OCI-LY7 (cell line): Measurements from ENCODE around the gene PKD1. TPM values are rescaled to one million over a fixed set of nuclear protein-coding genes. Genes with fewer than 3 reads are reported as not detected.
"Not testable (repeated sequence)": the region's sequence is repeated elsewhere in the genome, so short reads cannot be mapped to it uniquely, and the experiment has no call there.

Source experiments
- BruUV-seq: library from RNA; stranded (reverse); fragments of 400-500 nt; replicated peaks from 2 replicates; lab custom pipeline; 2021; lab: Mats Ljungman, UMichigan
- CTCF ChIA-PET: fragments of 300-600 bp; sonication (Branson Sonifier 250); formaldehyde crosslinking; loops from one replicate; lab custom pipeline; 2022; ENCODE audit warnings: antibody characterized with exemption; ENCODE audit not compliant: unreplicated experiment; lab: Charles Lee
- POLR2A ChIA-PET: fragments of 300-600 bp; sonication (Branson Sonifier 250); formaldehyde crosslinking; loops from one replicate; lab custom pipeline; 2022; ENCODE audit warnings: antibody characterized with exemption; lab: Charles Lee
- DNase-seq: peaks from one replicate; pipeline ENCODE4 v3.0.0-alpha.2; 2015; ENCODE audit warnings: low spot score
- H2AFZ ChIP-seq: fragments of 200-600 bp; sonication (generic), shearing (Covaris generic); 2 replicates; pipeline ENCODE4 v1.6.1; 2014; ENCODE audit warnings: mild to moderate bottlenecking, antibody characterized with exemption, low read length, moderate library complexity
- H3K27ac ChIP-seq: fragments of 200-600 bp; sonication (generic); 2 replicates; pipeline ENCODE4 v1.5.1; 2014; ENCODE audit warnings: mixed run types, low read depth, mild to moderate bottlenecking, moderate library complexity, low read length, inconsistent platforms; ENCODE audit not compliant: poor library complexity, severe bottlenecking
- H3K36me3 ChIP-seq: fragments of 200-600 bp; sonication (generic); 2 replicates; pipeline ENCODE4 v1.6.1; 2014; ENCODE audit warnings: mild to moderate bottlenecking, antibody characterized with exemption, low read length, moderate library complexity, mixed read lengths; ENCODE audit not compliant: insufficient read depth
- H3K4me1 ChIP-seq: fragments of 200-600 bp; sonication (generic); 2 replicates; pipeline ENCODE4 v1.5.1; 2014; ENCODE audit warnings: mild to moderate bottlenecking, low read length; ENCODE audit not compliant: insufficient read depth, poor library complexity, severe bottlenecking
- H3K4me2 ChIP-seq: fragments of 200-600 bp; sonication (generic); 2 replicates; pipeline ENCODE4 v1.6.1; 2014; ENCODE audit warnings: mild to moderate bottlenecking, low read length
- H3K4me3 ChIP-seq: fragments of 200-600 bp; sonication (generic); 2 replicates; pipeline ENCODE4 v1.5.1; 2014; ENCODE audit warnings: mild to moderate bottlenecking, low read depth, low read length; ENCODE audit not compliant: poor library complexity, severe bottlenecking
- H3K79me2 ChIP-seq: fragments of 200-600 bp; sonication (generic); 2 replicates; pipeline ENCODE4 v1.6.1; 2016; ENCODE audit warnings: low read depth, mild to moderate bottlenecking, low read length, moderate library complexity, mixed read lengths; ENCODE audit not compliant: insufficient read depth
- H3K9me2 ChIP-seq: fragments of 200-600 bp; sonication (generic); 2 replicates; pipeline ENCODE4 v1.6.1; 2016; ENCODE audit warnings: mild to moderate bottlenecking, low read length, mixed read lengths; ENCODE audit not compliant: insufficient read depth
- H3K9me3 ChIP-seq: fragments of 200-600 bp; sonication (generic); 2 replicates; pipeline ENCODE4 v1.6.1; 2014; ENCODE audit warnings: mild to moderate bottlenecking, mixed run types, low read length, mixed read lengths
- H4K20me1 ChIP-seq: fragments of 200-600 bp; sonication (generic); 2 replicates; pipeline ENCODE4 v1.6.1; 2014; ENCODE audit warnings: mild to moderate bottlenecking, antibody characterized with exemption, low read length, moderate library complexity, mixed read lengths; ENCODE audit not compliant: insufficient read depth
- CTCF ChIP-seq: fragments of 200-600 bp; sonication (generic); conservative IDR thresholded peaks from 2 replicates; pipeline ENCODE4 v1.5.1; 2014; ENCODE audit warnings: mild to moderate bottlenecking, antibody characterized with exemption, low read length, moderate library complexity, mixed read lengths
- EZH2phosphoT487 ChIP-seq: fragments of 200-600 bp; sonication (generic); IDR thresholded peaks from 2 replicates; pipeline ENCODE4 v1.6.1; 2018; ENCODE audit warnings: low read depth, borderline replicate concordance, mild to moderate bottlenecking, mixed run types, antibody characterized with exemption, low read length, moderate library complexity, mixed read lengths
- intact Hi-C: fragments of 100-400 bp; cut with micrococcal nuclease; formaldehyde crosslinking; loops from one replicate; pipeline ENCODE4 v1.10.0; 2022; ENCODE audit not compliant: unreplicated experiment
- total RNA-seq, 2 experiments: library from RNA; depleted of rRNA in 1 of 2; stranded (reverse); fragments of >200 nt in 1 of 2; shearing (Covaris generic) in 1 of 2; gene quantifications; 2 replicates each; pipeline ENCODE4 v1.2.3, GENCODE V29; 2014 to 2022

Gene PKD1
- total RNA-seq, 2 experiments from 2014 or later: 87.4 to 112 TPM

GRCh38 chr16:2121853-2122252, 13.8 kb downstream of the PKD1 start:
- Histone ChIP-seq H3K27ac (no peak overlapping the region), H4K20me1 (no peaks in the 10 kb centered on the region), H3K9me3 (no peaks in the 10 kb centered on the region), H3K4me1 (no peaks in the 10 kb centered on the region), H3K4me3 (no peak overlapping the region), H3K9me2 (no peaks in the 10 kb centered on the region), H2AFZ (no peak overlapping the region), H3K4me2 (no peak overlapping the region), H3K79me2 (no peaks in the 10 kb centered on the region), H3K36me3 (no peaks in the 10 kb centered on the region)
- intact Hi-C loops: loop anchor here (1.0 kb wide), 1 partner anchor 18 kb away; no protein-coding TSS in a partner anchor
- no TSS peak for BruUV-seq
- POLR2A ChIA-PET: no interaction called here
- CTCF ChIA-PET: no interaction called here
- no peak for DNase-seq
- no peak for TF ChIP-seq CTCF
- no peak for TF ChIP-seq EZH2phosphoT487

GRCh38 chr16:2121325-2121724, 14.4 kb downstream of the PKD1 start:
- POLR2A ChIA-PET, H3K4me1 ChIP-seq, H4K20me1 ChIP-seq, H3K27ac ChIP-seq, H3K79me2 ChIP-seq, BruUV-seq, H2AFZ ChIP-seq, H3K36me3 ChIP-seq, H3K9me3 ChIP-seq, H3K4me3 ChIP-seq, H3K4me2 ChIP-seq, H3K9me2 ChIP-seq: not testable (repeated sequence)
- TF ChIP-seq CTCF: peak; percentile 61
- peak; percentile 50 for DNase-seq
- CTCF ChIA-PET: interaction anchor here (0.6 kb wide), 1 partner anchor 18 kb away, joined by 3 read pairs; no protein-coding TSS in a partner anchor
- intact Hi-C loops: loop anchor here (1.0 kb wide), 1 partner anchor 19 kb away; no protein-coding TSS in a partner anchor

- POLR2A ChIA-PET, H3K36me3 ChIP-seq, H3K79me2 ChIP-seq, H3K27ac ChIP-seq, CTCF ChIA-PET, H3K9me3 ChIP-seq, intact Hi-C loops, H3K4me1 ChIP-seq, H3K9me2 ChIP-seq, H2AFZ ChIP-seq, DNase-seq, H4K20me1 ChIP-seq, H3K4me3 ChIP-seq, H3K4me2 ChIP-seq: not testable (repeated sequence)
- BruUV-seq: TSS peak; percentile 83
Measured at GRCh38 chr16:2117960-2118722, 17.6 kb downstream of the PKD1 start.

GRCh38 chr16:2117341-2117740, 18.4 kb downstream of the PKD1 start:
- H3K27ac ChIP-seq, H3K9me2 ChIP-seq, H3K79me2 ChIP-seq, H2AFZ ChIP-seq, H3K36me3 ChIP-seq, H4K20me1 ChIP-seq, POLR2A ChIA-PET, H3K4me1 ChIP-seq, H3K4me2 ChIP-seq, intact Hi-C loops, BruUV-seq, CTCF ChIA-PET, H3K4me3 ChIP-seq, H3K9me3 ChIP-seq, DNase-seq: not testable (repeated sequence)

GRCh38 chr16:2116428-2116827, 19.3 kb downstream of the PKD1 start:
- DNase-seq, H3K4me2 ChIP-seq, intact Hi-C loops, CTCF ChIA-PET, H3K36me3 ChIP-seq, H2AFZ ChIP-seq, POLR2A ChIA-PET, H3K9me2 ChIP-seq, H3K27ac ChIP-seq, H4K20me1 ChIP-seq, H3K79me2 ChIP-seq, H3K4me3 ChIP-seq, H3K9me3 ChIP-seq, H3K4me1 ChIP-seq, BruUV-seq: not testable (repeated sequence)
